CD4-positive, alpha-beta T cell treated with Interleukin-15 for 4 hours (primary cell): ENCODE data around the gene RPTOR.
"Not testable (repeated sequence)": the region's sequence is repeated elsewhere in the genome, so short reads cannot be mapped to it uniquely, and the experiment has no call there.

Experiments used
- DNase-seq: peaks from one replicate; pipeline ENCODE4 v3.0.0-alpha.2; 2020; ENCODE audit warnings: low spot score

Gene RPTOR, protein sequence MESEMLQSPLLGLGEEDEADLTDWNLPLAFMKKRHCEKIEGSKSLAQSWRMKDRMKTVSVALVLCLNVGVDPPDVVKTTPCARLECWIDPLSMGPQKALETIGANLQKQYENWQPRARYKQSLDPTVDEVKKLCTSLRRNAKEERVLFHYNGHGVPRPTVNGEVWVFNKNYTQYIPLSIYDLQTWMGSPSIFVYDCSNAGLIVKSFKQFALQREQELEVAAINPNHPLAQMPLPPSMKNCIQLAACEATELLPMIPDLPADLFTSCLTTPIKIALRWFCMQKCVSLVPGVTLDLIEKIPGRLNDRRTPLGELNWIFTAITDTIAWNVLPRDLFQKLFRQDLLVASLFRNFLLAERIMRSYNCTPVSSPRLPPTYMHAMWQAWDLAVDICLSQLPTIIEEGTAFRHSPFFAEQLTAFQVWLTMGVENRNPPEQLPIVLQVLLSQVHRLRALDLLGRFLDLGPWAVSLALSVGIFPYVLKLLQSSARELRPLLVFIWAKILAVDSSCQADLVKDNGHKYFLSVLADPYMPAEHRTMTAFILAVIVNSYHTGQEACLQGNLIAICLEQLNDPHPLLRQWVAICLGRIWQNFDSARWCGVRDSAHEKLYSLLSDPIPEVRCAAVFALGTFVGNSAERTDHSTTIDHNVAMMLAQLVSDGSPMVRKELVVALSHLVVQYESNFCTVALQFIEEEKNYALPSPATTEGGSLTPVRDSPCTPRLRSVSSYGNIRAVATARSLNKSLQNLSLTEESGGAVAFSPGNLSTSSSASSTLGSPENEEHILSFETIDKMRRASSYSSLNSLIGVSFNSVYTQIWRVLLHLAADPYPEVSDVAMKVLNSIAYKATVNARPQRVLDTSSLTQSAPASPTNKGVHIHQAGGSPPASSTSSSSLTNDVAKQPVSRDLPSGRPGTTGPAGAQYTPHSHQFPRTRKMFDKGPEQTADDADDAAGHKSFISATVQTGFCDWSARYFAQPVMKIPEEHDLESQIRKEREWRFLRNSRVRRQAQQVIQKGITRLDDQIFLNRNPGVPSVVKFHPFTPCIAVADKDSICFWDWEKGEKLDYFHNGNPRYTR (N-terminal part only)

DNA sequence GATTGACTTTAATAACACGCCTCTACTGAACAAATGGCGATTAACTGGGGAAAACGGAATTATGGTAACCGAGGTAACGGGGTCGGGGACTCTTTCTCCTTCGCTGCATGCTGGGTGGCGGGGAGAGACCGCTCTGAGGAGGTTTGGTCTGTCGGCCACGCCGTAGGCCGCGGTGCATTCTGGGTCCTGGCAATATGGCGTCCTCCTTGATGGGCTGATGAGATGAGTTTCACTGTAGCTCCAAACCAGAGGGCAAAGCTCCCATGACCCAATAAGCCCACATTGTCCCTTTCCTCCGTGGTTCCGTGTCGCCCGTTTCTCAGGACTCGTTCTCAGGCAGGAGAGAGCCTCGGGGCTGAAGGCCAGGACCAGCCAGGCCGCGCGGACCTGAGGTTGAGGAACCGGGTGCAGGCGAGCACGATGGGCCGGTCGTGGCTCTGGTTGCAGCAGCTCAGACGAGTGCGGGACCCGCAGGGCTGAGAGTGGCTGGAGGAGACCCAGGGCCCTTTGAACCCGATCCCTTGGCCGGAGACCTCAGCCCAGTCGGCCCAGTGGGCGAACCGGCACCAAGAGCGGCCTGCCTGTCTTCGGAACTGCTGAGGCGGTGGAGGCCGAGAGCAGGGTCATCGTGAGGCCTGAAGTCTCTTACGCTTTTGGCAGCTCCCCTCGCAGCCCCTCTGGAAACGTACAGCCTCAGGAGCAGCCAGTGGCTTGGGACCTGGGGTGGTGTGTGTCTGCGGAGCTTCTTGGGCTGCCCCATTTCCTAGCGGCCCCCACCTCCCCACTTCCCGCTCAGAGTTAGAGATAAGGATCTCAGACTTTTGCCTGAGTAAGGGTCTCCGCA lies at the start of gene RPTOR:
Gene RPTOR (plus strand): TSS at position 184 of the 844 bp plus-strand sequence. CDS start 792 bp downstream, outside the sequence.
- peak; percentile 92 for DNase-seq

DNA sequence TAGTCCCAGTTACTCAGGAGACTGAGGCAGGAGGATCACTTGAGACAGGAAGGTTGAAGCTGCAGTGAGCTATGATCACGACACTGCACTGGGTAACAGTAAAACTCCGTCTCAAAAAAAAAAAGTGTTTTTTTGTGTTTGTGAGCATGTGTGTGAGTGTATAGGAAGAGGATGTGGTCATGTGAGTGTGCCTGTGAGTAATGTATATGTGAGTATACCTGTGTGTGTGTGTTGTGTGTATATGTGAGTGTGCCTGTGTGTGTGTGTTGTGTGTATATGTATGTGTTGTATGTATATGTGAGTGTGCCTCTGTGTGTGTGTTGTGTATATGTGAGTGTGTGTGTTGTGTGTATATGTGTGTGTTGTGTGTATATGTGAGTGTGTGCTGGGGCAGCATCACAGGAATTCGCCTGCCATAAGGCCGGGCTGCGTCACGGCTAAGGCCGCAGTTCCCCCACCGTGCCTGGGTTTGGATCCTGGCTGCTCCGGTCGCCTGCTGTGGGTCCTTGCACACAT lies 46.9 kb upstream of the RPTOR start:
- DNase-seq = no peak

DNA sequence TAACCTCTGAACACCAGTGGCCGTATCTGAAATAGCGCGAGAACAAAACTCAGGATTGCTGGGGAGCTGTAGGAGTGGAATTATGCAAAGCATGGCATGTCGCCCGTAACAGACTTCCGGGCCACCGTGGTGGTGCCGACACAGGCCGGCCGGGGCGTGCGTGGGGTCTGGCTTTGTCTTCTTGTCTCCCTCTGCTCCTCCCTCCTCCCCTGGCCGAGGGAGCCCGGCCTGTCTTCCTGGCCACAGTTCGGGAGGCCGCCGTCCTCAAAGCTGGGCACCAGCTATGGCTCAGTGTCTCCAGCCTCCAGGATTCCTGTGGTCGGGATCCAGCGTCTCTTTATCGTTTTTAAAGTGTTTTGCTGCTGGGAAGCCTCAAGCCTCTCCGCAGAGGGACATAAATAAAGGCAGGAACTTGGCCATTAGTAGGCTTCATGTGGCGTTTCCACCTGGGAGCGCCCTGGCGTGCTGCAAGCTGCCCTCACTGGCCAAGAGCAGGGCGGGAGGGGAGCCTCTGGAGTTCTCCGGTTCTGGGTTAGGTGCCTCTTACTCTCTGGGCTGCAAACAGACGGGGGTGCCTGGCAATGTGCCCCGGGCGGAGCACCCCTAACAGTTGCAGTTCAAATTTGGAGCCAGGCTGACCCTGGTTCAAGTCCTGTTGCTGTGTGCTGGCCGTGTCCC lies 46.3 kb upstream of the RPTOR start:
- no peak for DNase-seq

DNA sequence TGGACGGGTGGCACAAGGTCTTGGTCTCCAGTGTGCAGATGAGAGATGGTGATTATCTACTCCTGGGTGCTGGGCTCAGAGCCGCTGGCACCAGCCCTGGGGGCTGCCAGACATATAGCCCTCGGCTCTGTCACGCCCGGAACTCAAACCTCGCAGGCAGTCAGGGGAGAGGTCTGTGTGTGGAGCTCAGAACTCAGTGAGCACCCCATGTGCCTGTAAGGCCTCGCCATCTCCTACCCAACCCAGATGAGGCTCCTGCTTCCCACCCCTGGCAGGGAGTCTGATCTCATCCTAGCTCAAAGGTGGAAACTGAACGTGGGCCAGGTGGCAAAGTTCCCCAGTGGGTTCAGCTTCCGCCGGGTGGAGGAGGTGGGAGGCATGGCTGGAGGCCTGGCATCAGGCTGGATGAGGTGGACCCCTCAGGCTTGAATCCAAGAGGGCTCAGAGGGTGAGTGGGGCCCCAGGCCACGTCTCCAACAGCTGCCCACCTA lies 45.7 kb upstream of the RPTOR start:
- no peak for DNase-seq

DNA sequence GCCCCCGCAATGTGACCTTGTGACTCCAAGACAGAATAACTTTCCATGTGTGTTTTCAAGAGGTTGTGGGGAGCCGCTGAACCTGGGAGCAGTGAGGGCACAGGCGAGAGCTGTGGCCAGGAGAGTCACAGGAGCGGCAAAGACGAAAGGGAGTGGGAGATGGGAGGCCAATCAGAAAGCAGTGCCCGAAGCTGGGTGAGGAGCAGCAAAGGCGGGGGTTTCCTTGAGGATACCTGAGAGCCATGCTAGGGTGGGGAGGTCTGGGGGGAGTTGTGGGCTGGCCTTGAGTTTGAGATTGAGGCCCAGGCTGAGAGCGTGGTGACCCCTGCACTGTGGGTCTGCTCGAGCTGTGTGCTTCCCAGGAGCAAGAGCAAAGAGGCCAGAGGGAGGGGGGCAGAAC lies 45.1 kb upstream of the RPTOR start:
- DNase-seq = no peak

DNA sequence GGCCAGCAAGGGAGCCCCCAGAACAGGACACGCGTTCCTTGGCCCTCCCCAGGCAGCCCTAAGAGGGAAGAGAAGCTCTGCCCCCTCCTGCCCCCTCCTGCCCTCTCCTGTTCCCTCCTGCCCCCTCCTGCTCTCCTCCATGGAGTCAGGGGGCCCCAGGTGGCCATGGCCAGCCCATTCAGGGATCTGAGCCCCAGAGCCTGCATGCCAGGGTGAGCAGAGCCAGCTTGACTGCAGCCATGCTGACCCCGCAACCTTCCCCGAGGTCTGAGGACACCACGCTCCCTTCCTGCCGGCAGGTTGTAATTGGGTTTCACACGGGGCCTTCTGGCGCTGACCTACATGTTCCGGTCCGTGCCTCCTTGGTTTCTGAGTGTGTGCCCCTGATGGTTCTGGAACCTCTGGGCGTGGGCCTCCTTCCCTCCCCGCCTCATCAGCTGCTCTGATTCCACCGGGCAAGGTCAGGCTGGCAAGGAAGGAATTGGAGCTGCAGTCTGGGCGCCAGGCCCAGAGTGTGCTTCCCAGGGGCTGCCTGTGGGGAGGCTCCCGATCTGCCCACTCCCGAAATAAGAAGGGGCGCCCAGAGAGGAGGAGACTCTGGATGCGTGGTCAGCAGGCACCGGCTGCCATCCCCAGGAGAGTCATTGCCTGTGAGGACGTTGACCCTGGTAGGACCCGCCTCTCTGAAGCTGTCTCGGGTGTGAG lies 44.5 kb upstream of the RPTOR start:
- DNase-seq = no peak

DNA sequence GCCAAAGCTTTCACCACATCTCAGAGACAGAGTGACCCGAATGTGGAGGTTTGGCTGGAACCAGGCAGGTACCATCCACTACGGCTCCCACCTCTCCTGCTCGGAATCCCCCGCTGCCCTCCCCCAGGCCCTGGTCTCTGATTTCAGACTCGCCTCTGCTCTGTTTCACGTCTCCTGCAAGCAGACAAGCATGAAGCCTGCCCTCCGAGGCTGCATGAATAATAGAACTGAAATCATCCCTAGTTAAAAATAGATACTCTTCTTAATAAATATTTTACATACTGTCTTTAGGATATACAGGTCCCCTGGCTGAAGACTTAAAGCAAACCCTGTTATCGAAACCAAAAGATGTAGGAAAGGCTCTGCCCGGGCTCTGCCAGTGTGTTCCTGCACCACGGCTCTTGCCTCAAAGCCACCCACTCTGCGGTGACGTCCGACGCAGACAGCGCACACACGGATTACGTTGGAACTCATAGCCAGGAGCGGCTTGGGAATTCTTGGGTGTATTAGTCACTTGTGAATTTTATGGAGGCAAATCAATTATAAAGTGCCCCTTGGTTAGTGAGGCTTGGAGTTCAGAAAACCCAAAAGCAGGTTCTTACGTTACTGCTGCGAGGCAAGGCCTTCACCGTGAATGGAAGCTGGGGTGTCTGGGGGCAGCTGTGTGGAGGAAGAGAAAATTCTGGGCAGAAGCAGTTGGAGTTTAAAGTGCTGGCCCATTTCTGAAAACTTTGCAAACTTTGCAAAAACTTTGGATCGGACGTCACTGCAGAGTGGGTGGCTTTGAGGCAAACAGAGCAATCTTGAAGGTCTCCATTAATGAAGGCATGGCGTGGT lies 42.7 kb upstream of the RPTOR start:
- no peak for DNase-seq

DNA sequence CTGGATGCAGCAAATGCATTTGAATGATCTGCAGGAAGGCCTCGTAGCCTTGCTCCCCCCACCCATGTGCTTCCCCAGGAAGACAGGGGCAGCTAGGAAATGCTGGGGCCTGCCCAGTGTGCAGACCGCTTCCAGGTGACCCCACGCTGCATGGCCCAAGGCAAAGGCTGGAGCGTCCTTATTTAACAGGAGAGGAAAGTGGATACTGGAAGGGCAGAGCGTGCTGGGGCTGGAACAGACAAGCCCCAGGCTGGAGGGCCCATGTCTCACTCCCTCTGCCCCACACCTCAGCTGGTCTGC lies 42.1 kb upstream of the RPTOR start:
- no peak for DNase-seq

DNA sequence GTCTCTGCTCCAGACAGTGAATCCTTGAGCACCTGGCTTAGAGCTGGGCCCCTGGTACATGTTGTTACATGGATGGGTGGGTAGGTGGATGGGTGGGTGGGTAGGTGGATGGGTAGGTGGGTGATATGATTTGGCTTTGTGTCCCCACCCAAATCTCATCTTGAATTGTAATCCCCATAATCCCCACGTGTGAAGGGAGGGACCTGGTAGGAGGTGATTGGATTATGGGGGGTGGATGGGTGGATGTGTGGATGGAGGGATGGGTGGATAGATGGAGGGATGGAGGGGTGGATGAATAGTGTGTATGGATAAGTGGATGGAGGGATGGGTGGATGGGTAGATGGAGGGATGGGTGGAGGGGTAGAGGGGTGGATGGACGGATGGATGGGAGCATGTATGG lies 41.6 kb upstream of the RPTOR start:
- no peak for DNase-seq

DNA sequence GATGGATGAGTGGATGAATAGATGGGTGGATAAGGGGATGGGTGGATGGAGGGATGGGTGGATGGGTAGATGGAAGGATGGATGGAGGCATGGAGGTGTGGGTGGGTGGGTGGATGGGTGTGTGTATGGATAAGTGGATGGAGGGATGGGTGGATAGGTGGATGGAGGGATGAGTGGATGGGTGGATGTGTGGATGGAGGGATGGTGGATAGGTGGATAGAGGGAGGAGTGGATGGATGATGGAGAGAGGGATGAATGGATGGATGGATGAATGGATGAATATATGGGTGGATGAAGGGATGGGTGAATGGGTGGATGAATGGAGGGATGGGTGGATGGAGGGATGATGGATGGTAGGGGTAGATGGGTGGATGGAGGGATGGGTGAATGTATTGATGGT lies 40.7 kb upstream of the RPTOR start:
- no peak for DNase-seq

DNA sequence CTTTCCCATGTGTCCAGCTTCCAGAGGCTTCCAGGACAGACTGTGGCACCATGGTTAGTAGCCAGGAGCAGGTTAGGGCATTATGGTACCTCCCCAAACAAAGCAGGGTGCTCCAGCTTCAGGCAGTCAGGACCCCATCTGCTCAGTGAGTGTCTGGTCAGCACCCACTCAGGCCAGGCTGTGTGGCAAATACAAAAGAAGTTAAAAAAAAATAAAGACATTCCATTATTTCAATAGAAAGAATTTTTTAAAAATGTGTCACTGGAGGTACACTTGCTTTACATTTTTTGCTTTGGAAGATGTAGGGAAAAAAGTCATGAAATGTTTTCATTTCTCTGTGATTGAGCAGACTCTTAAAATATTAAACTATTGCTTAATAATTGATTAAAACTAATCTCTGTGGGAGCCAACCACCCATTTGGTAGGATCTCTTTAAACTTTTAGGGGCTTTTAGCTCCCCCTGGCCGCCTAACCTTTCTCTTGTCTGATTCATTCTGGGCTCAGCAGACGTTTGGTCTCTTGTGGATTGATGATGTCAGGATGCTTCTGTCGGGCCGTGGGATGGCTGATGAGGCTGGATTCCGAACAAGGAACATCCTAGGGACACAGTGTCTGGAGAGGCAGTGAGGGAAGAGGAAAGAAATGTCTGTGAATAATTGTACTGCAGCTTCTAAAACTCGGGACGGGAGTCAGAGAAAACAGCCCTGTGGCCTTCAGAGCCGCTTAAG lies 39.8 kb upstream of the RPTOR start:
- DNase-seq = no peak

DNA sequence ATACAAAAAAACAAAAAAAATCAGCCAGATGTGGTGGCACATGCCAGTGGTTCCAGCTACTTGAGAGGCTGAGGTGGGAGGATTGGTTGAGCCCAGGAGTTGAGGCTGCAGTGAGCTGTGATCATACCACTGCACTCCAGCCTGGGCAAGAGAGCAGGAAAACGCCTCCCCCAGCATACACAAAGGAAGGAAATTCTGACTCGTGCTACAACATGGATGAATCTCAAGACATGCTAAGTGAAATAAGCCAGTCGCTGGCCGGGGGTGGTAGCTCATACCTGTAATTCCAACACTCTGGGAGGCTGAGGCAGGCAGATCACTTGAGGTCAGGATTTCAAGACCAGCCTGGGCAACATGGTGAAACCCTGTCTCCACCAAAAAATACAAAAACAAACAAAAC lies 37.5 kb upstream of the RPTOR start:
- not testable (repeated sequence) for DNase-seq

DNA sequence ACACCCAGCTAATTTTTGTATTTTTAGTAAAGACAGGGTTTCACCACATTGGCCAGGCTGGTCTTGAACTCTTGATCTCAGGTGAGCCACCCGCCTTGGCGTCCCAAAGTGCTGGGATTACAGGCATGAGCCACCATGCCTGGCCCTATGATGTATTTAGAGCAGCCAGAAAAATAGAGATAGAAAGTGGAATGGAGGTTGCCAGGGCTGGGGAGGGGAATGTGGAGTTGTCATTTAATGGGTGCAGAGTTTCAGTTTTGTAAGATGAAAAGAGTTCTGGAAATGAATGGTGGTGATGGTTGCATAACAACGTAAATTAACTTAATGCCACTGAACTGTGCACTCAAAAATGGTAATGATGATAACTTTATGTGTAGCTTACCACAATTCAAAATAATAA lies 36.7 kb upstream of the RPTOR start:
- no peak for DNase-seq

DNA sequence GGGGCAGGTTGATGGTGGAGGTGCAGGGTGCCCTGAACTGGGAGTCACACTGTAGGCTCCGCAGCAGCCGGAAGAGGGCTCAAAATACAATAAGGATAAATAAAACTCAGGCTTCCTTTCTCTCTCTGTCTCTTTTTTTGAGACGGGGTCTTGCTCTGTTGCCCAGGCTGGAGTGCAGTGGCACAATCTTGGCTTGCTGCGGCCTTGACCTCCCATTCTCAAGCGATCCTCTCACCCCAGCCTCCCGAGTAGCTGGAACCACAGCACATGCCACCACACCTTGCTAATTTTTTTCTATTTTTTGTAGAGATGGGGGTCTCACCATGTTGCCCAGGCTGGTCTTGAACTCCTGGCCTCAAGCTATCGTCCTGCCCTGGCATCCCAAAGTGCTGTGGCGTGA lies 35.3 kb upstream of the RPTOR start:
- no peak for DNase-seq

DNA sequence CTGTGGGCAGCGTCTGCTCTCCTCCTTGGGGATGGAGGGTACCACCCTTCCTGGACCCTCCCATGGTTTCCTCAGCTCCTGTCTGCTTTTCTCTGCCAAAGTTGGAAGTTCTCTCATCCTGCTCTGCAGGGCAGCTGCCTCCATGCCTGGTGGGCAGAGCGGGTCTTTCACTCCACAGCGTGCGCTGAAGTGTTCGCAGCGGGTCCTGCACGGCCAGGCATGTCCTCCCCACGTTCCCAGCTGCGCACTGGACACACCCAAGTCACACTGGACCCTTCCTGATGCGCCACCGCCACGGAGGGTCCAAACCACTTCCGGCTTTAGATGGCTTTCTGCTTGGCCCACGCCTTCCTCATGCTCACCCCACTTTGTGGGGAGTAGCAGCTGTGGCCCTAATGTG lies 34.5 kb upstream of the RPTOR start:
- no peak for DNase-seq

DNA sequence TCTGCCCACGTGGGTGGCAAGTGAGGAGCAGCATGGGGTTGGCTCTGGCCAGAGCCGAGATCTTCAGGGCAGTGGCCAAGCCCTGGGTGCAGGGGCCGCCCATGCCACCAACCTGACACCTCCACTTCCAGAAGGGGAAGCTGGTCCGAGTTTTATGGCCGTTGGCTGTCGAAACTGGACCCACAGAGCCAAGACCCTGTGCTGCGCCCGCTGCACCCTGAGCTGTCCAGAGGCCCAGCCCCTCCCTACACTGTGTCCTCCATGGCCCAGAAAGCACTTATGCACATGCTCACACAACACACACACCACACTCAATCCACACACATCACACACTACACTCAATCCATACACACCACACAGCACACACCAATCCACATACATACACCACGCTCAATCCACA lies 33.9 kb upstream of the RPTOR start:
- no peak for DNase-seq

DNA sequence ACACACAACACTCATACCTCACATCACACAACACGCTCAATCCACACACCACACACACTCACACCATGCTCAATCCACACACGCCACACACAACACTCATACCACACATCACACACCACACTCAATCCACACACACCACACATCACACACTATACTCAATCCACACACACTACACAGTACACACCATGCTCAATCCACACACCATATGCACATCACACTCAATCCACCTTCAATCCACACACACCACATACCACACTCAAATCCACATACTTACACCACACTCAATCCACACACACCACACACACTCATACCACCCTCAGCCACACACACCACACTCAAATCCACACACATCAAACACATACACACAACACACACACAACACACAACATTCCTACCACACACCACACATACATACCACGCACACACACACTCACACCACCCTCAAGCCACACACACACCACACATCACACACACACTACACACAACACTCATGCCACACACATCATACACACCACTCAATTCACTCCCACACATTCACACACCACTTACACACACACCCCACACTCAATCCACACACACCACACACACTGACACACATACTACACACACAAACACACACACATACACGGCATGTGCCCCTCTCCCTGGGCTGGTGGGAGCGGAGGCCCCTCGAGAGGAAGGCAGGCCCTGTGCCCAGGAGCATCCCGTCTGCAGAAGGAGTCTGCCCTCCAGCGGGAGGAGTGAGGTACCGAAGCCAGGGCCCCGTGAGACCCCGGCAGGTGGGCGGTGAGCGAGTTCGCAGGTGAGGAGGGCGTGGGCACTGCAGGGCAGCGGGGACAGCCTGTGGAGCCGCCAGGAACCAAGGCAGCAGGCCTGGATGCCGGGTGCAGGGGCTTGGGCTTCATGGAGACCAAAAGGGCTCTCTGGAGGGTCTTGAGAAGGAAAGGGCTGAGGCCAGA lies 33.1 kb upstream of the RPTOR start:
- DNase-seq = no peak

DNA sequence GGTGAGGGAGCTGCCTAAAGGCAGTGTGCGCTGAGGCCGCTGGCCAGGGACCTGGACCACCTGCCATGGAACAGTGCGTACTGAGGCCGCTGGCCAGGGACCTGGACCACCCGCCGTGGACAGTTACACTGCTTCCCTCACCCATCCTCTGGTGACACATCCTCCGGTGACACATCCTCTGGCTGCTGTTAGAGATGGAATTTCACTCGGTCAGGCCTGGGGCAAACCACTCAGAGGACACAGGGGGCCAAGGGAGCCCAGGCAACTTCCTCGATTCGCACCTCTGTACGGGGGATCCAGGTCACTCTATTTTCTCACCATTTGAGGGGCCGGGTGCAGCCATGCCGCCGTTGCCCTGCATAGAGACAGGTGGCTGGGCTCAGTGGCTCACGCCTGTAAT lies 32.4 kb upstream of the RPTOR start:
- no peak for DNase-seq
